MCF 10A (cell line): Measurements from ENCODE around the gene ADGRL1. TPM values are rescaled to one million over a fixed set of nuclear protein-coding genes. Genes with fewer than 3 reads are reported as not detected.
"Not testable (repeated sequence)": the region's sequence is repeated elsewhere in the genome, so short reads cannot be mapped to it uniquely, and the experiment has no call there.

Experiments used
- Bru-seq: library from RNA; stranded (reverse); fragments of 400-500 nt; gene quantifications from one replicate; lab custom pipeline; 2021; lab: Mats Ljungman, UMichigan
- BruChase-seq, 2 experiments: library from RNA; stranded (reverse); fragments of 400-500 nt; gene quantifications; one replicate each; lab custom pipeline; 2021; lab: Mats Ljungman, UMichigan
- BruUV-seq: library from RNA; stranded (reverse); fragments of 400-500 nt; replicated peaks from 2 replicates; lab custom pipeline; 2021; lab: Mats Ljungman, UMichigan
- CTCF ChIA-PET: fragments of 300-600 bp; sonication (Branson Sonifier 250); formaldehyde crosslinking; extraction: SDS; loops from one replicate; lab custom pipeline; 2021; ENCODE audit warnings: antibody characterized with exemption, inconsistent platforms; lab: Yijun Ruan, JAX
- POLR2A ChIA-PET: fragments of 300-600, 350-650 bp; sonication (Branson Sonifier 250); formaldehyde crosslinking; extraction: SDS; loops from one replicate; lab custom pipeline; 2020; ENCODE audit warnings: antibody characterized with exemption, inconsistent platforms; lab: Yijun Ruan, JAX
- DNase-seq: peaks from one replicate; pipeline ENCODE4 v3.0.0-alpha.2; 2018; ENCODE audit not compliant: unreplicated experiment
- H3K27ac Mint-ChIP-seq: one replicate; pipeline ENCODE4 v1.8.0; 2022; ENCODE audit warnings: mild to moderate bottlenecking, low read depth, mixed read lengths; ENCODE audit not compliant: unreplicated experiment
- H3K27me3 Mint-ChIP-seq: one replicate; pipeline ENCODE4 v1.8.0; 2022; ENCODE audit warnings: mixed read lengths; ENCODE audit not compliant: insufficient read depth, unreplicated experiment
- H3K36me3 Mint-ChIP-seq: one replicate; pipeline ENCODE4 v1.8.0; 2022; ENCODE audit warnings: mild to moderate bottlenecking, moderate library complexity, mixed read lengths; ENCODE audit not compliant: insufficient read depth, unreplicated experiment
- H3K4me1 Mint-ChIP-seq: one replicate; pipeline ENCODE4 v1.8.0; 2022; ENCODE audit warnings: mixed read lengths; ENCODE audit not compliant: insufficient read depth, unreplicated experiment
- H3K4me3 Mint-ChIP-seq: one replicate; pipeline ENCODE4 v1.8.0; 2022; ENCODE audit warnings: mild to moderate bottlenecking, moderate library complexity, mixed read lengths; ENCODE audit not compliant: unreplicated experiment
- H3K9me3 Mint-ChIP-seq: one replicate; pipeline ENCODE4 v1.8.0; 2022; ENCODE audit warnings: mixed read lengths; ENCODE audit not compliant: unreplicated experiment
- intact Hi-C: fragments of 100-400 bp; cut with micrococcal nuclease; formaldehyde crosslinking; loops from 2 replicates; pipeline ENCODE4 v1.14.1; 2022
- long read RNA-seq: library from polyadenylated mRNA; stranded (forward); transcript quantifications from one replicate; pipeline ENCODE4 v2.0.0, GENCODE V29; 2022
- total RNA-seq: library from RNA; stranded (reverse); gene quantifications from 2 replicates; pipeline ENCODE4 v1.2.3, GENCODE V29; 2022
- TF ChIP-seq, protein P1 (sequence below): fragments of 200-600 bp; IDR thresholded peaks from one replicate; pipeline ENCODE4 v1.8.0; 2022; ENCODE audit warnings: antibody characterized with exemption, mild to moderate bottlenecking; ENCODE audit not compliant: unreplicated experiment

ADGRL1 gene
- total RNA-seq = 13.0 and 15.9 TPM in 2 replicates
- Bru-seq, nascent RNA = percentile 36 among the genes with signal in this experiment
- percentile 47 among the genes with signal in this experiment for BruChase-seq, experiment 1, labeled RNA remaining after a 6-hour chase
- percentile 43 among the genes with signal in this experiment for BruChase-seq, experiment 2, labeled RNA remaining after a 2-hour chase
- long read RNA-seq, partial matches to known transcripts = 2 of 7 reads
- long read RNA-seq, other reads (novel, unspliced or antisense) = 5 of 7 reads

- CTCF ChIA-PET, H3K36me3 Mint-ChIP-seq: not testable (repeated sequence)
Observed at GRCh38 chr19:14205452-14206287, at the start of gene ADGRL1. ADGRL1 (minus strand) TSS chr19:14206169; CDS start chr19:14183602, 22,567 bp downstream.

GRCh38 chr19:14255316-14255715, 49.3 kb upstream of the ADGRL1 start:
- H3K27ac Mint-ChIP-seq, H3K4me1 Mint-ChIP-seq, H3K36me3 Mint-ChIP-seq, H3K4me3 Mint-ChIP-seq, H3K9me3 Mint-ChIP-seq, POLR2A ChIA-PET, intact Hi-C loops, CTCF ChIA-PET, BruUV-seq, DNase-seq: not testable (repeated sequence)
- H3K27me3 Mint-ChIP-seq = peaks cover 33% of the 10 kb centered on the region

More at GRCh38 chr19:14205452-14206287, at the start of gene ADGRL1:
- POLR2A ChIA-PET, DNase-seq, intact Hi-C loops, H3K9me3 Mint-ChIP-seq, BruUV-seq: not testable (repeated sequence)
- peak within 1 kb of the TSS; percentile 92 for H3K4me3 Mint-ChIP-seq
- peaks cover 18% of the 10 kb centered on the region for H3K4me1 Mint-ChIP-seq
- peak within 1 kb of the TSS; percentile 81 for H3K27ac Mint-ChIP-seq
- peaks cover 29% of the 10 kb centered on the region for H3K27me3 Mint-ChIP-seq

DNA sequence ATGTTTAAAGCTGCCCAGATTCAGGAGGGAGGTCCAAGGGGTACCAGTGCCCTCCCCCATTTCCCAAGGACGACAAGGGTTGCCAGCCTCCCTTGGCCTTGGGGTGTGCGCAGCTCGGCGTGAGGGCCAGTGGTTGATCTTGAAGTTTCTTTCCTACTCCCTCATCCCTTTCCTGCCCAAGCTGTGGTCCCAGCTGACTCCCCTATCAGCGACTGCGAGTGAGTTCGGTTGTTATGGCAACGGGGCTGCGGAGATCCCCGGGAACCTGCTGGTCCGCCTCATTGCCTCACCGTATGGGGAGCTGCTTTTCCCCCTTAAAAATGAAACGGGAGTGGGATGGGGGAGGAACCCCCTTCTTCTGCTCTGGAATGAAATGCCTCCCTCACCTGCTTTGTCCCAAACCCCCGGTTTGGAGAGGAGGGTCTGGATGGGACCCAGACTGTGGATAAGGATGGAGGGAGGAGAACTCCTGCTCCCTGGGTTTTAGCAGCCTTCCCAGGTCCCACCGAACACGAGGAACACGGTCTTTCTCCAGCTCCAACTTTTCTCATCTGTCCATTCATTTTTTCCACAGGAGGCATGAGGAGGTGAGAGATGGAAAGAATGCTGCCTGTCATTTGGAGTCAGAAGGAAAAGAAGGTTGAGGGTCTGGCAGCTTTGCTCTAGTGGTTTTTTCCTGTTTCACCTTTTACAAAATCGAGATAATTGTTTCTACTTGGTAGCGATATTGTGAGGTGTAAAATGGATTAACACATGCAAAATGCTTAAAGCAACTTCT, 48.0 kb upstream of the ADGRL1 start:
- DNase-seq, H3K4me1 Mint-ChIP-seq, BruUV-seq, intact Hi-C loops, POLR2A ChIA-PET, H3K9me3 Mint-ChIP-seq, H3K4me3 Mint-ChIP-seq, H3K27ac Mint-ChIP-seq, H3K36me3 Mint-ChIP-seq: not testable (repeated sequence)
- CTCF ChIA-PET = interaction anchor here (0.5 kb wide), 1 partner anchor 92 kb away, joined by 6 read pairs; no protein-coding TSS in a partner anchor
- H3K27me3 Mint-ChIP-seq = peaks cover 36% of the 10 kb centered on the region

- H3K9me3 Mint-ChIP-seq, H3K4me3 Mint-ChIP-seq, intact Hi-C loops, H3K4me1 Mint-ChIP-seq, POLR2A ChIA-PET, DNase-seq, H3K27ac Mint-ChIP-seq, BruUV-seq, H3K36me3 Mint-ChIP-seq, CTCF ChIA-PET: not testable (repeated sequence)
- H3K27me3 Mint-ChIP-seq = peaks cover 36% of the 10 kb centered on the region
Observed at GRCh38 chr19:14252136-14252535, 46.2 kb upstream of the ADGRL1 start.

DNA sequence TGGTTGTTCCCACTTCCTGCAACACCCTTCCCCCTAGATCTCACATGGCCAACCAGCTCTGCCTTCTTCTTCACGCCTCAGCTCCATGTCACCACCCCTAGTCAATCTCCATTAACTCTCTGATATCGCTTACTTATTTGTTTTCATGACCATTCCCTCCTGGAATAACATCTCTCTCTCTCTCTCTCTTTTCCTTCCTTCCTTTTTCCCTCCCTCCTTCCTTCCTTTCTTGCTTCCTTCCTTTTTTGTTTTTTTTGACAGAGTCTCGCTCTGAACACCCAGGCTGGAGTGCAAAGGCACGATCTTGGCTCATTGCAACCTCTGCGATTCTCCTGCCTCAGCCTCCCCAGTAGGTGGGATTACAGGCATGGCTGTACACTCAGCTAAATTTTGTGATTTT, 44.9 kb upstream of the ADGRL1 start:
- Mint-ChIP-seq H3K36me3 (no peaks in the 10 kb centered on the region), H3K4me3 (no peak overlapping the region), H3K4me1 (no peaks in the 10 kb centered on the region), H3K27me3 (peaks cover 36% of the 10 kb centered on the region), H3K27ac (no peak overlapping the region), H3K9me3 (no peaks in the 10 kb centered on the region)
- DNase-seq = no peak
- ChIA-PET POLR2A (interaction anchor here (0.6 to 0.7 kb wide), 2 partner anchors 148 to 1380 kb away, joined by 3 to 4 read pairs; no protein-coding TSS in a partner anchor), CTCF (no interaction called here)
- intact Hi-C loops = no loop called here
- TF ChIP-seq, protein P1, sequence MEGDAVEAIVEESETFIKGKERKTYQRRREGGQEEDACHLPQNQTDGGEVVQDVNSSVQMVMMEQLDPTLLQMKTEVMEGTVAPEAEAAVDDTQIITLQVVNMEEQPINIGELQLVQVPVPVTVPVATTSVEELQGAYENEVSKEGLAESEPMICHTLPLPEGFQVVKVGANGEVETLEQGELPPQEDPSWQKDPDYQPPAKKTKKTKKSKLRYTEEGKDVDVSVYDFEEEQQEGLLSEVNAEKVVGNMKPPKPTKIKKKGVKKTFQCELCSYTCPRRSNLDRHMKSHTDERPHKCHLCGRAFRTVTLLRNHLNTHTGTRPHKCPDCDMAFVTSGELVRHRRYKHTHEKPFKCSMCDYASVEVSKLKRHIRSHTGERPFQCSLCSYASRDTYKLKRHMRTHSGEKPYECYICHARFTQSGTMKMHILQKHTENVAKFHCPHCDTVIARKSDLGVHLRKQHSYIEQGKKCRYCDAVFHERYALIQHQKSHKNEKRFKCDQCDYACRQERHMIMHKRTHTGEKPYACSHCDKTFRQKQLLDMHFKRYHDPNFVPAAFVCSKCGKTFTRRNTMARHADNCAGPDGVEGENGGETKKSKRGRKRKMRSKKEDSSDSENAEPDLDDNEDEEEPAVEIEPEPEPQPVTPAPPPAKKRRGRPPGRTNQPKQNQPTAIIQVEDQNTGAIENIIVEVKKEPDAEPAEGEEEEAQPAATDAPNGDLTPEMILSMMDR = no peak
- no TSS peak for BruUV-seq

DNA sequence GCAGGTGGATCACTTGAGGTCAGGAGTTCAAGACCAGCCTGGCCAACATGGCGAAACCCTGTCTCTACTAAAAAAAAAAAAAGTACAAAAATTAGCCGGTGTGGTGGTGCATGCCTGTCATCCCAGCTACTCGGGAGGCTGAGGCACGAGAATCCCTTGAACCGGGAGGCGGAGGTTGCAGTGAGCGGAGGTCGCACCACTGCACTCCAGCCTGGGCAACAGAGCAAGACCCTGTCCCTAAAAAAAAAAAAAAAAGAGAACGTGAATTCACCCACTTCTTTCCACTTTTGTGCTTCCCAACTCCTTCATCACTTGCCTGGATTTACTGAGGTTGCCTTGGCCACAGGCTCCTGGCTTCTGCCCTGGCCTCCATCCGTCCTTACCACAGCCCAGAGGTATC, 44.3 kb upstream of the ADGRL1 start:
- intact Hi-C loops, H3K27ac Mint-ChIP-seq, H3K36me3 Mint-ChIP-seq, H3K4me1 Mint-ChIP-seq, BruUV-seq, H3K9me3 Mint-ChIP-seq, H3K4me3 Mint-ChIP-seq, DNase-seq, CTCF ChIA-PET: not testable (repeated sequence)
- POLR2A ChIA-PET = interaction anchor here (0.6 to 0.7 kb wide), 2 partner anchors 147 to 1380 kb away, joined by 3 to 4 read pairs; no protein-coding TSS in a partner anchor
- peaks cover 36% of the 10 kb centered on the region for H3K27me3 Mint-ChIP-seq

- CTCF ChIA-PET, H3K36me3 Mint-ChIP-seq, H3K27ac Mint-ChIP-seq, H3K4me3 Mint-ChIP-seq, BruUV-seq, H3K9me3 Mint-ChIP-seq, intact Hi-C loops, DNase-seq, POLR2A ChIA-PET, H3K4me1 Mint-ChIP-seq: not testable (repeated sequence)
- H3K27me3 Mint-ChIP-seq = peaks cover 36% of the 10 kb centered on the region
Observed at GRCh38 chr19:14249891-14250290, 43.9 kb upstream of the ADGRL1 start.
